ENCODE measurements around the gene MTM1.

The MTM1 gene

GRCh38 chrX:150610043-150610442, 41.6 kb downstream of the MTM1 start:
- FAIRE-seq: no peak

GRCh38 chrX:150610446-150610845, 42.0 kb downstream of the MTM1 start:
- FAIRE-seq: no peak

GRCh38 chrX:150615356-150615755, 46.9 kb downstream of the MTM1 start:
- FAIRE-seq: no peak

- FAIRE-seq: no peak
These were observed 47.9 kb downstream of the MTM1 start for GRCh38 chrX:150616179-150616862.

- FAIRE-seq: no peak
These were observed 48.4 kb downstream of the MTM1 start for GRCh38 chrX:150616863-150617198.

- FAIRE-seq: no peak
These were observed 53.2 kb downstream of the MTM1 start for GRCh38 chrX:150621652-150622051.

GRCh38 chrX:150623583-150623982, 55.2 kb downstream of the MTM1 start:
- FAIRE-seq: no peak

- no peak for FAIRE-seq
These were observed 56.7 kb downstream of the MTM1 start for GRCh38 chrX:150625097-150625496.

GRCh38 chrX:150625875-150626274, 57.5 kb downstream of the MTM1 start:
- FAIRE-seq: no peak

GRCh38 chrX:150627957-150628356, 59.5 kb downstream of the MTM1 start:
- FAIRE-seq: no peak

GRCh38 chrX:150635952-150636351, 67.5 kb downstream of the MTM1 start:
- FAIRE-seq: no peak

GRCh38 chrX:150642423-150642822, 74.0 kb downstream of the MTM1 start:
- no peak for FAIRE-seq

- no peak for FAIRE-seq
These were observed 74.8 kb downstream of the MTM1 start for GRCh38 chrX:150643271-150643670.

- FAIRE-seq: no peak
These were observed 75.5 kb downstream of the MTM1 start for GRCh38 chrX:150643958-150644357.

GRCh38 chrX:150644422-150644821, 76.0 kb downstream of the MTM1 start:
- FAIRE-seq: no peak

- FAIRE-seq: no peak
These were observed 78.9 kb downstream of the MTM1 start for GRCh38 chrX:150647331-150647730.

GRCh38 chrX:150648296-150648940, 80.0 kb downstream of the MTM1 start:
- FAIRE-seq: no peak

- no peak for FAIRE-seq
These were observed 80.9 kb downstream of the MTM1 start for GRCh38 chrX:150649096-150649870.

GRCh38 chrX:150651906-150652305, 83.5 kb downstream of the MTM1 start:
- FAIRE-seq: no peak

- no peak for FAIRE-seq
These were observed 87.4 kb downstream of the MTM1 start for GRCh38 chrX:150655788-150656187.

- no peak for FAIRE-seq
These were observed 94.7 kb downstream of the MTM1 start for GRCh38 chrX:150663073-150663472.

- FAIRE-seq: no peak
These were observed 95.9 kb downstream of the MTM1 start for GRCh38 chrX:150664290-150664689.

GRCh38 chrX:150676221-150676620, 107.8 kb downstream of the MTM1 start:
- FAIRE-seq: no peak

- no peak for FAIRE-seq
These were observed 112.6 kb downstream of the MTM1 start for GRCh38 chrX:150680974-150681373.
